Activated CD4-positive, alpha-beta T cell treated with anti-CD3 and anti-CD28 coated beads for 4 hours (primary cell): Measurements from ENCODE around the gene FRAS1.
"Not testable (repeated sequence)": the region's sequence is repeated elsewhere in the genome, so short reads cannot be mapped to it uniquely, and the experiment has no call there.

Experiments
- DNase-seq, 2 donors: peaks; one replicate each; pipeline ENCODE4 v3.0.0-alpha.2; 2020

Gene FRAS1

DNA sequence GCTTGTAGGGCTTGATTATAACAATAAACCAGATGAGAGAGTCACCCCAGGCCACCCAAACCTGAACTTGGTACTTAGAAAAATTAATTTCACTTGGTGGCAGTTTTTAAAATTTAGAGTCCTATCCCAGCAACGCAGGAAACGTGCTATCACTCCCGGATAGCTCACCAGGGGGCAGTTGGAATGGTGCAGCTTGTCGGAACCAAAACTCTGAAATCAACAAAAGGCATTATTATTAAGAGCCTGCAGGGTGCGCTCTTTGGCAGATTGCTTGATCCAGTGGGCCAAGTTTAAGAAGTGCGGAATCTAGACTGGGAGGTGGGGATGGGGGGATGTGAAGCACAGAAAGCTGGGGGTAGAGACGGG lies 2.4 kb downstream of the FRAS1 start:
- no peak for DNase-seq

- no peak for DNase-seq
These were observed 2.8 kb downstream of the FRAS1 start for GRCh38 chr4:78059938-78060337.

DNA sequence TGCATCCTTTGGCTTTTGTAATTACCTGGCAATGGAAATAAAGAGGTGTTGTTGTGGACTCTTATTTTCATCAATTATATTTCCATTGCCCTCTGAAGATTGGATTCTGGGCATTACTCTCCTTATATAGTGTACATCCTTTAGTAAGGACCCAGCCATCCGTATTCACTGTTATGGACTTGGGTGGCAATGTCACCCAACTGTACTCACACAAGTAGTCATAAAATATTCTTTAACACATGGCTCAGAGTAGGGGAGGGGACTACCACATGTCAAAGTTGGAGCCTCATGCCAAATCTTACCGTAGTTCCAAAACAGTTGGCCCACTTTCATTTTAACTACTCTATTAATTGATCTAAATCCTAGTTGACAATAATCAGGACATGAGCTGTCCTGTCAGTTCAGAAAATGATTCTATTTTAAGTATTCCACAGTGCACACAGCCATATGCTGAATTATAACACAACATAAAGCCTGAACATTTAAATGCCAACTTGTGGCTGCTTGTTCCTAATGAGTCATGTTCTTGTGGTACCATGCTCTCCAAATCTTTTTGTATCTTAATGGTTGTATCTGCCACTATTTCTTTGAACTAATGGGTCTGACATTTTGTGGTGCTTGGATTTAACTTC lies 4.9 kb downstream of the FRAS1 start:
- DNase-seq: no peak

DNA sequence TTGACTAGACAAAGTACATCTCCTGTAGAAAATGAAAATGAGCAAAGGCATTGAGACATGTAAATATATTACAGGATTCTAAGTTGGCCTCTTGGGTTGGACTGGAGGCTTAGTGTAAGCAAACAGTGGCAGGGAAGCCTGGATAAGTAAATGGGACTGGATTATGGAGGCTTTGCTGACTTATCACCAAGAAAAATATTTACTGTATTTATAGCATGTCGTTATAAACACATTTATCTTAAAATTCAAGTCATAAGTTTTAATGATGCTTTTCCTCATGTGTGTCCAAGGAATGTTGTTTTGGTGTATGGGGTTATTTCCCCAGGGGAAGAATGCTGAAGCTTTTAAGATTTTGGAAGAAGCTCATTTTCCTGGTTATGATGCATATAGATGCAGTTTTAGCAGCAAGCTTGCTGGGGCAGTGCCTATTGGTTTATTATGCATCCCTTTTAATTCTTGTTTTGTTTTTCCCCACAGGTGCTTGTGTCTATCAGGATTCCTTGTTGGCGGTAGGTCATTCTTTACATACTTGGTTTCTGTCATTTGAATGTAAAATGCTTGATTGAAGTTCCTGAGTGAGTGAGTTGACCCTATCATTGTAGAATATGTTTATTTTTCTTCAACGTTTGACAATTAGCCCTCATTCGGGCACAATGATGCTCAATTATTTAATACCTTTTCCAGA lies 8.5 kb downstream of the FRAS1 start:
- DNase-seq: no peak

- no peak for DNase-seq
These were observed 11.4 kb downstream of the FRAS1 start for GRCh38 chr4:78068481-78068880.

GRCh38 chr4:78069319-78069718 lies 12.2 kb downstream of the FRAS1 start:
- DNase-seq: no peak

GRCh38 chr4:78069859-78070258 lies 12.7 kb downstream of the FRAS1 start:
- no peak for DNase-seq

GRCh38 chr4:78070731-78071282 lies 13.7 kb downstream of the FRAS1 start:
- DNase-seq: no peak

DNA sequence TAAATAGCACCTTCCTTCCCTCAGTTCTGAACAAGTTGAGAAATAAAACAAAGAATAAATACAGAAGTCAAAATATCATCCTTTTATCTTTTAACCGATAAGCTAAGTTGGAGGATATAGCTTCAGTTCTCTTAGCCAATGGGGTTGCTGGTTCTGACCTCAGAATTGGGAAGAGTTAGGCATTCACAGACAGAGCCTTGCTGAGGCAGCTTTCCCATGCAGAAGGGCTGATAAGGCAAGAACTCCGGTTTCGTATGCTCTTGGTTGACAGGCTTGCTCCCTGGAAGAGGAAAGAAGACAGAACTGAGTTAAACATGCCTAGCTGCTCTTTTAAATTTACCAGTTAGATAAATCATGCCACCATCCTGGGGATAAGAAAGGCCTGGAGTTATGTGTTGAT lies 17.6 kb downstream of the FRAS1 start:
- no peak for DNase-seq

GRCh38 chr4:78075986-78076385 lies 18.9 kb downstream of the FRAS1 start:
- no peak for DNase-seq

GRCh38 chr4:78078101-78078500 lies 21.0 kb downstream of the FRAS1 start:
- no peak for DNase-seq

- no peak for DNase-seq
These were observed 22.8 kb downstream of the FRAS1 start for GRCh38 chr4:78079726-78080430.

GRCh38 chr4:78081541-78081940 lies 24.4 kb downstream of the FRAS1 start:
- no peak for DNase-seq

DNA sequence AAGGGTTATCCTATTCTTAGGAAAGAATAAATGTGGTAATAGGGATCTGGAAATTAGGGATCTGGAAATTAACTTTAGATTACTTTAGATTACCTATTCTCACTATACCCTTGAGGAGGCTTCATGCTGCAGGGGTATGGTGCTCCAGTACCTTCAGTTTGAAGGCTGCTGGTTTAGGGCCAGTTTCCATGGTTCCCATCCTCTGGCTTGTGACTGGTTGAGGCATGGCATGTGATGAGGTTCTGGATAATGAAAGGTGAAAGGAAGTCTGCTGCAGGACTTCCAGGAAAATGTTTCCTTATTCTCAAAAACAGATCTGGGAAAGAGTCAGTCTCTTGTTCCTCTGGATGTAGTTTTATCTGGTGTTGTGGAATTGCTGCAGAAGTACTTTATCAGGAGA lies 25.9 kb downstream of the FRAS1 start:
- DNase-seq: no peak

DNA sequence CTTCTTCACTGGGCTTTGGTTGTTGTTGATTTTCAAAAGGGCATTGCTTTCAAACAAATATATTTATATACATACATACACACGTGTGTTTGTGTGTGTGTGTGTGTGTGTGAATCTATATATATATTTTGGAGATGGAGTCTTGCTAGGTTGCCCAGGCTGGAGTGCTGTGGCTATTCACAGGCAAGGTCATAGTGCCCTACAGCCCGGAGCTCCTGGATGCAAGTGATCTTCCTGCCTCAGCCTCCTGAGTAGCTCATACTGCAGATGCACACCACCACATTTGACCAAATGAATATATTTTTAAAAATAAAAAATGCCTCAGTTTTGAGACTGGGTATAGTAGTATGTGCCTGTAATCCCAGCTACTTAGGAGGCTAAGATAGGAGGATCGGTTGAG lies 34.4 kb downstream of the FRAS1 start:
- no peak for DNase-seq

- not testable (repeated sequence) for DNase-seq
These were observed 35.2 kb downstream of the FRAS1 start for GRCh38 chr4:78092350-78092749.

DNA sequence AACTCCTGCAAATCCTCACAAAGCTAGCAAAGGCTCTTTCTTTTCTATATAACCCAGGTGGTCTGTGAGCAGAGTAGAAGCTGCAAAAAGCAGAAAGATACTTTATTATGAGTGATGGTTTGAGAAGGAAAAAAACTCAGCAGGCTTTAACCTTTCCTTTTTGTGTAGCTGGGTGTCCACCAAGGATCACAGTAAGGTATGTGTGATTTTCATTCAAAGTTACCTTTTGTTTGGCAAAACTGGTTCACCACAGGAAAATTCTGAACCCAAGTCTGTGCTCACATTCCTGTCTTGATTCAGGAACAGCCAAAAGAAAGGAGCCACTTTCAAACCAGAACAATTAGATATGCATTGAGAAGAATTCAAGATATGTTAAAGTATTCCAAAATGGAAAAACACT lies 35.7 kb downstream of the FRAS1 start:
- DNase-seq: no peak

DNA sequence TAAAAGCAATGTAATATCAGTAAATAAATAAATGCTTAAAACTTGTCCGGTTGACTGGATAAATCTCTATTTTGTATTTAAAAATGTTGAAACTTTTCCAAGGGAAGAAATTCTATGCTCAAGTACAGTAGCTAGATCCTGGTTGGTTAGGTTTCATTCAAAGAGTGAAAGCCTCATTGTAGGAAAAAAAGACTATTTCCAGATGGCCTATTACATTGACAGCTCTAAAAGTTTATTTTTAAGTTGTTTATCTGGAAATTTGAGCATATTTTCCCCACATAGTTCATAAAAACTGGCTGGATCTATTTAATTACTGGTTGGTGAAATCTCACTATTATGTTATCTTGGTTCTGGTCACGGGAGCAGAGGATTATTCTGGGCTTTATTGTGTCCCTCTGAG lies 38.0 kb downstream of the FRAS1 start:
- DNase-seq: no peak

DNA sequence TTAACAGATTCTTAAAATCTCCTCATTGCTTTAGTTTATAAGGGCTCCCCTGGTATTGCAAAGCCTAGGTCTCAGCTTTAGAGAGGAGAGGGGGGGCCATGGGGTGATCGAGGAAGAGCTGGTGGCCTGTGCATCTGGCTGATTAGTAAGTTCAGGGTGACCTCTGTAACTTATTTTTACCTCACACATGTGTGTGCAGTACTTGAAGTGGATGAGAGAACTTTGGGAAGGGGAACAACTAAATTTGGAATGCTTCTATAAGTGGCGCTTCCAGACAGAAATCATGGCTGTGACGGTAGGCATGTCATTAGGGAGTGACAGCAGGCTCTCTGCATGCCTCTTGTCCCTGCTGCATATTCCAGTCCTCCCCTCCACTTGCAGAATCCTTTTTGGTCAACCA lies 41.9 kb downstream of the FRAS1 start:
- no peak for DNase-seq

- DNase-seq: no peak
These were observed 42.9 kb downstream of the FRAS1 start for GRCh38 chr4:78100060-78100459.

- DNase-seq: no peak
These were observed 62.6 kb downstream of the FRAS1 start for GRCh38 chr4:78119698-78120097.

DNA sequence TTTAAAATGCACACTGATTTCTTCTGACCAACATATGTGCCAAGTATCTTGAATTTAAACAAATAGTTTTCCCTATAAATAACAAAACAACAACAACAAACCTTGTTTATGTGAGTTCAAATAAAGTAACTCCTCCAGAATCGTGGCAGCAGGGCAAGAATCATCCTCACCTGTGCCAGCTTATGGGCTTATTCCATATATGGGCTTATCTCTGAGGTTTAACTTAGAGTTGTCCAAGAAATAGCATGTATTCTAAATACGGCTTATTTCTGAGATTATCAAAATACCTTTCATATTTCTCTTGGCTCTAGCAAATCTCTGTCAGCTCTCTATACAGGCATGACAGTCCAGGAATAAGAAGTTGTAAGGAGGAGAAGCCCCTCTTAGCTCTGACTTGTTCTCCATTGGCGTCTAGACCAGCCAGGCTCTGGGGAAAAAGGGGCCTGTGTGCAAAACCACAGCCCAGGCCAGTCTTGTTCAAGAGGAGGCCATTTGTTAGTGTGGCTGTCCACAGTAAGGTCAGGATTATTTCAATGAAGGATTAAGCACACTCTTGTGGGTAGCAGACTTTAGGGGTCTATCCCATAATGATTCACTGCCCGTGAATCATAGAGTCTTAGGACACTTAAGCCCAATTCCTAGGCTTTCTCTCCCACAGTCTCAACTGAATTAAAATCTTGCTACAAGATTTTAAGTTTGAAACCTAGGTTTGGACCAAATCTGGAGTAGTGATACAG lies 63.2 kb downstream of the FRAS1 start:
- no peak for DNase-seq

GRCh38 chr4:78121338-78121904 lies 64.3 kb downstream of the FRAS1 start:
- DNase-seq: no peak
